GM12892 (cell line): ENCODE results near the gene TMIGD3.

Source experiments
- POLR2A ChIP-seq: IDR thresholded peaks from 2 replicates; pipeline ENCODE4 v1.6.1; 2011; ENCODE audit warnings: low read depth, low read length, control low read depth
- POLR2AphosphoS5 ChIP-seq: IDR thresholded peaks from 2 replicates; pipeline ENCODE4 v1.6.1; 2011; ENCODE audit warnings: low read depth, low read length, control low read depth
- TAF1 ChIP-seq: IDR thresholded peaks from 2 replicates; pipeline ENCODE4 v1.6.1; 2011; ENCODE audit warnings: low read depth, mild to moderate bottlenecking, control low read depth, low read length, borderline replicate concordance

DNA sequence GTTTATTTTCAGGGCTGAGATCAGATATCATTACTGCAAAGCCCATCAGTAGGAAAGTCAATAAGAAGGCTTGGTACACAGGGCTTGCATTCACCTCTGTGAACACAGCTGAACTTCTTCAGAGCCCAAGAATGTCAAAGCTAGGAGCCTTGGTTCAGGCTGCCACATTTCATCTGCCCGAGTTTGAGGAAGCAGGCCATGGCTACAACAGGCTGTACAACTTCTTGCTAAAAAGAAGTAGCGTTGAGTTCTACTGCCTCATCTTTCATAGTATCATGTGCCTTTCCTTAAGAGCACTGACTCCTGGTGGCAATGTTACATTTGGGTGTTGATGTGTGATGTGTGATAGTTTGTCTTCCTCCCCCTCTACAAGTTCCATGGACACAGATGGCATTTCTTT lies 19.6 kb downstream of the TMIGD3 start:
- TF ChIP-seq POLR2A (no peak), TAF1 (no peak), POLR2AphosphoS5 (no peak)
